HL-60 (cell line): Measurements from ENCODE around the gene WRAP73.

ENCODE experiments used
- CTCF ChIP-seq: IDR thresholded peaks from one replicate; pipeline ENCODE4 v1.5.1; 2011; ENCODE audit warnings: low read length, control low read depth, inconsistent platforms; ENCODE audit not compliant: insufficient read depth
- GABPA ChIP-seq: IDR thresholded peaks from 2 replicates; pipeline ENCODE4 v1.6.1; 2012; ENCODE audit warnings: low read depth
- POLR2AphosphoS5 ChIP-seq: IDR thresholded peaks from 2 replicates; pipeline ENCODE4 v1.6.1; 2012; ENCODE audit warnings: low read depth
- REST ChIP-seq: IDR thresholded peaks from 2 replicates; pipeline ENCODE4 v1.6.1; 2012; ENCODE audit warnings: low read depth; ENCODE audit not compliant: insufficient replicate concordance
- SPI1 ChIP-seq: IDR thresholded peaks from 2 replicates; pipeline ENCODE4 v1.6.1; 2012; ENCODE audit warnings: low read depth, mild to moderate bottlenecking, borderline replicate concordance

GRCh38 chr1:3626025-3626424, 23.9 kb downstream of the WRAP73 start:
- TF ChIP-seq CTCF: no peak
- no peak for TF ChIP-seq POLR2AphosphoS5
- TF ChIP-seq GABPA: no peak
- TF ChIP-seq SPI1: no peak
- no peak for TF ChIP-seq REST
